Choroid plexus epithelial cell (primary cell): ENCODE results near the gene BTBD9.

ENCODE experiments used
- DNase-seq: peaks from one replicate; pipeline ENCODE4 v3.0.0-alpha.2; 2010; ENCODE audit warnings: low read depth
- H3K4me3 ChIP-seq: 2 replicates; pipeline ENCODE4 v1.5.1; 2011; ENCODE audit warnings: low read depth, mild to moderate bottlenecking, control low read depth, low read length, moderate library complexity
- CTCF ChIP-seq: conservative IDR thresholded peaks from 2 replicates; pipeline ENCODE4 v1.5.1; 2011; ENCODE audit warnings: low read depth, mild to moderate bottlenecking, control low read depth, inconsistent platforms, low read length, moderate library complexity

Gene BTBD9

GRCh38 chr6:38599261-38599660 is 40.5 kb downstream of the BTBD9 start:
- DNase-seq: no peak
- TF ChIP-seq CTCF: no peak
- no peak overlapping the region for H3K4me3 ChIP-seq

- TF ChIP-seq CTCF: no peak
- no peak for DNase-seq
- H3K4me3 ChIP-seq: no peak overlapping the region
Observed at GRCh38 chr6:38593998-38594665, 45.6 kb downstream of the BTBD9 start.

- no peak overlapping the region for H3K4me3 ChIP-seq
- TF ChIP-seq CTCF: no peak
- DNase-seq: peak; percentile 41
Observed at GRCh38 chr6:38593409-38593808, 46.3 kb downstream of the BTBD9 start.

- DNase-seq: no peak
- H3K4me3 ChIP-seq: no peak overlapping the region
- TF ChIP-seq CTCF: no peak
Observed at GRCh38 chr6:38591439-38591838, 48.3 kb downstream of the BTBD9 start.

- H3K4me3 ChIP-seq: no peak overlapping the region
- no peak for DNase-seq
- no peak for TF ChIP-seq CTCF
Observed at GRCh38 chr6:38589367-38589720, 50.4 kb downstream of the BTBD9 start.

- DNase-seq: peak; percentile 62
- no peak overlapping the region for H3K4me3 ChIP-seq
- TF ChIP-seq CTCF: no peak
Observed at GRCh38 chr6:38588631-38589366, 50.9 kb downstream of the BTBD9 start.
